Measurements from ENCODE around the gene PRAMEF10.
"Not testable (repeated sequence)": the region's sequence is repeated elsewhere in the genome, so short reads cannot be mapped to it uniquely, and the experiment has no call there.

The PRAMEF10 gene

GRCh38 chr1:12898170-12898569 lies at the start of gene PRAMEF10:
PRAMEF10 (minus strand) TSS chr1:12898270; CDS start chr1:12895847, 2,423 bp downstream.
- not testable (repeated sequence) for DNase-seq

- DNase-seq: not testable (repeated sequence)
Observed at GRCh38 chr1:12947480-12947879, 49.4 kb upstream of the PRAMEF10 start, which contains the start of gene PRAMEF6. PRAMEF6 (minus strand) TSS chr1:12947580; CDS start chr1:12942518, 5,062 bp downstream.

GRCh38 chr1:12924368-12924767 lies 26.3 kb upstream of the PRAMEF10 start:
- not testable (repeated sequence) for DNase-seq

GRCh38 chr1:12921749-12922148 lies 23.7 kb upstream of the PRAMEF10 start:
- DNase-seq: not testable (repeated sequence)

- not testable (repeated sequence) for DNase-seq
Observed at GRCh38 chr1:12916310-12916709, 18.2 kb upstream of the PRAMEF10 start, which contains the start of gene PRAMEF7. PRAMEF7 (plus strand) TSS chr1:12916610; CDS start chr1:12917693, 1,083 bp downstream.

GRCh38 chr1:12903793-12904572 lies 5.9 kb upstream of the PRAMEF10 start:
- DNase-seq: not testable (repeated sequence)

- DNase-seq: not testable (repeated sequence)
Observed at GRCh38 chr1:12899186-12899585, 1.1 kb upstream of the PRAMEF10 start.

- not testable (repeated sequence) for DNase-seq
Observed at GRCh38 chr1:12886101-12886500, 12.0 kb downstream of the PRAMEF10 start, which contains the start of gene PRAMEF4. PRAMEF4 (minus strand) TSS chr1:12886201; CDS start chr1:12883394, 2,807 bp downstream.

- not testable (repeated sequence) for DNase-seq
Observed at GRCh38 chr1:12878453-12878852, 19.6 kb downstream of the PRAMEF10 start.

GRCh38 chr1:12863131-12863880 lies 34.8 kb downstream of the PRAMEF10 start:
- not testable (repeated sequence) for DNase-seq

GRCh38 chr1:12856786-12857185 lies 41.3 kb downstream of the PRAMEF10 start, which contains the start of gene PRAMEF2:
PRAMEF2 (plus strand) TSS chr1:12857086; CDS start chr1:12859010, 1,924 bp downstream.
- DNase-seq: not testable (repeated sequence)

GRCh38 chr1:12851779-12852178 lies 46.3 kb downstream of the PRAMEF10 start:
- peak; percentile 3 for DNase-seq

GRCh38 chr1:12848620-12849019 lies 49.5 kb downstream of the PRAMEF10 start, which contains the start of gene HNRNPCL1:
HNRNPCL1 (minus strand) TSS chr1:12848720; CDS start chr1:12848289, 431 bp downstream.
- DNase-seq: not testable (repeated sequence)
